Activated CD8-positive, alpha-beta memory T cell treated with anti-CD3 and anti-CD28 coated beads for 1 hour (primary cell): ENCODE results near the gene ZNF532.

ENCODE experiments used
- DNase-seq, 2 donors: peaks; one replicate each; pipeline ENCODE4 v3.0.0-alpha.2; 2020; ENCODE audit warnings: low read depth in 1 of 2; ENCODE audit errors: extremely low read depth in 1 of 2

Gene ZNF532

DNA sequence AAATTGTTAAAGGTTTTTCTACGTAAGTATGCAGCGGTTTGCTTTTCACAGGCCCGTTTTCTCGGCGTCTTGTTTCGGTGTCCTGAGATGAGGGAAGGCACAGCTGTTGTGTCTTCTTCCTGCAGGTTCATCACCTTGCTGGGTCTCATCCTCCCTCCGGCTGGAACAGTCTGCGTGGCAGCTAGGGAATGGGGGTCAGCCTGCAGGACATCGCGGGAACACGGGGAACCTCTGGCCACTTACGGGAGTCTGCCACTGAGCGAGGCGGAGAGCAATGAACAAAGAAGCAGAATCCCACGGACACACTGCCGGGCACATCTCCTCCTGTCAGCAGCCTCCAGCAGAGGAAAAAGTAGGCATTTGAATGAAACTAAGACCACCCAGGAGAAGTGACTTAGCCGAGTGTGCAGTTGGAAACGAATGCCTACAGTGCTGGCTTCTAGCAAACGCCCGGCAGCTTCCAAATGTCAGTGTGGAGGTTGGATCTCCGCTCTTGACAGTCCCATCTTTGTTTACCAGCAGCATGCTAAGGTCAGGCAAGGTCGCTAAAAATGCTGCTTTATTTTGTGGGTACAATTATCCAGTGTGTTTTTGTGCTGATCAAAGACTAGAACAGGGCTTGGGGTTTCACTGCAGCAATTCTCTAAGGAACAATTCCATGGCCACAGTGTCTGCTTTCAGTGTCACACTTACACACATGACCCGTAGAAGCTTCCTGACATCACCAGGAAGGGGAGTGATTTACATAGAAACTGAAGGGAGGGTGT is 165.2 kb downstream of the ZNF532 start:
- DNase-seq = no peak

DNA sequence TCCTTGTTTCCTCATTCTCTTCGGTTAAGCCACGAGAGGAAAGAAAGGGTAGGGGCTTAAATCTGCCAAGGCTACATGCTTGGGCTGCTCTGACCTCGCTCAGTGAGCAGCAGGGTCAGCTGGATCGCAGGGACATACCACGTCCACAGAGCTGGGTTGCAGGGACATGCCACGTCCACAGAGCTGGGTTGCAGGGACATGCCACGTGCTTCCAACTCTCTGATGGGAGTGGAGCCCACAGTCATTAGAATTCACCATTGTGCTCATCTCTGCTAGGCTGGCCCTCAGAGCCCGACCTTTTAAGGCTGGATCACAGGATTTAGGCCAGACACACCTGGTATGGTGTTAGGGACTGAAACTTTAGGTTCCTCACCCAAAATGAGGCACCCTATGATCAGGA is 167.6 kb downstream of the ZNF532 start:
- no peak for DNase-seq

DNA sequence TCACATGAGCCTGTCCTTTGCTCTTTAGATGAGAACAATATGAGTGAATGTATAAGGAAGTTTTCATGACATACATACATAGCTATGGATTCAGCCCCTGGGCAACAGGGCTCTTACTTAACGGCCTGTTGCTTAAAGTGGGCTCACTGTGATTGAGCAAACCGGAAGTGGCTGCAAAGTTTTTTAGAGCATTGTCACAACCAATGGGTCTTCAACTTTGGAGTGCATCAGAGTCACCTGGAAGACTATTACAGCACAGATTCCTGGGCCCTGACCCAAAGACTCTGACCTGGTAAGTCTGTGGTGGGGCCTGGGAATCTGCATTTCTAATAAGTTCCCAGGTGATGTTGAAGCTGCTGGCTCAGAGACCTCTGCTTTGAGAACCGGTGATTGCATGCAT is 168.7 kb downstream of the ZNF532 start:
- no peak for DNase-seq

DNA sequence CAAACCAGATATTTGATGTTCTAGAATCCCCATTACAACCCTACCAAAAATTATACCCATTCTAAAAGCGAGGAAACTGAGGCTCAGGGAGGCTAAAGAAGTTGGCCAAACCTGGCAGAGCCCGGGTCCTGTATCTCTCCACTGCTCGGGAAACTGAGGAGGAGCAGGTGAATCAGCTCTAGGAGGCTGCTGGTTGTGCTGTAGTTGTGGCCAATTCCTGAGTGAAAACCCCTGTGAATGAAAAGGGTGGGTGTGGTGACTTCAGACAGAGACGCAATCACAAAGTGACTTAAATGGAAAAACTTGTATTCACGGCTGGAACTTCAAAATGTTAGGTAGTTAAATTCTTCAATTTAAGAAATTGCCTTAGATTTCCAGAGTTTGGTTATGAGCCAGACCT is 169.3 kb downstream of the ZNF532 start:
- no peak for DNase-seq

DNA sequence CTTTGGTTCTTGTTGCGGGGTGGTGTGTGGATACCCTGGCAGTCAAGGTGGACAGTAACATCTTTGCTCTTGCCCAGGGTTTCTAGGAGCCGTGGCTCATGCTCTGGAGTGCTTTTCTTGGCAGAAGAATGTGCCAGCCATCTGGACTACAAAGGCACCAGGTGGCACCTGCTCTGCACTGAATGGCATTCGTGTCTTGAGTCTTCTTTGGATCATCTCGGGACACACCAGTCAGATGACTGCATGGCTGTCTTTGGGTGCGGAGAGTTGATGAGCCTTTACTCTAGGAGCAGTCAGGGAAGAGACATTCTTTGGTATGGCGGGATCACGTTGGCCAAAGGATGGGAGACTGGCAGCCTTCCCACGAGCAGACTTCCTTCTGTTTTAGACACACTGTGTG is 170.9 kb downstream of the ZNF532 start:
- DNase-seq = no peak
